Hippocampal formation (tissue), 2 donors: Measurements from ENCODE around the gene MBNL2.

ENCODE experiments used
- DNase-seq, 2 donors: peaks; one replicate each; lab custom pipeline; 2025; lab: John Stamatoyannopoulos, UW

The MBNL2 gene

GRCh38 chr13:97300871-97301270 is 78.7 kb downstream of the MBNL2 start:
- DNase-seq: no peak

- no peak for DNase-seq
Measured at GRCh38 chr13:97301382-97302095, 79.4 kb downstream of the MBNL2 start.

- peak in 1 of 2 donors; percentile 39 for DNase-seq
Measured at GRCh38 chr13:97302611-97303010, 80.5 kb downstream of the MBNL2 start.

GRCh38 chr13:97306106-97306505 is 84.0 kb downstream of the MBNL2 start:
- DNase-seq: no peak

- no peak for DNase-seq
Measured at GRCh38 chr13:97306645-97307044, 84.5 kb downstream of the MBNL2 start.

GRCh38 chr13:97307118-97307881 is 85.2 kb downstream of the MBNL2 start:
- DNase-seq: no peak

- peak; percentile 42 to 44 for DNase-seq
Measured at GRCh38 chr13:97307882-97308624, 85.9 kb downstream of the MBNL2 start.

- DNase-seq: no peak
Measured at GRCh38 chr13:97308735-97309429, 86.7 kb downstream of the MBNL2 start.

- no peak for DNase-seq
Measured at GRCh38 chr13:97310809-97311436, 88.8 kb downstream of the MBNL2 start.

GRCh38 chr13:97311956-97312355 is 89.8 kb downstream of the MBNL2 start:
- DNase-seq: no peak

- no peak for DNase-seq
Measured at GRCh38 chr13:97313551-97314260, 91.6 kb downstream of the MBNL2 start.

GRCh38 chr13:97316390-97316789 is 94.3 kb downstream of the MBNL2 start:
- DNase-seq: no peak

- no peak for DNase-seq
Measured at GRCh38 chr13:97317933-97318332, 95.8 kb downstream of the MBNL2 start.

- no peak for DNase-seq
Measured at GRCh38 chr13:97318532-97318931, 96.4 kb downstream of the MBNL2 start.

- DNase-seq: peak in 1 of 2 donors; percentile 9
Measured at GRCh38 chr13:97319113-97319720, 97.1 kb downstream of the MBNL2 start.

- DNase-seq: no peak
Measured at GRCh38 chr13:97321101-97321500, 99.0 kb downstream of the MBNL2 start.

- DNase-seq: peak in 1 of 2 donors; percentile 61
Measured at GRCh38 chr13:97321616-97322321, 99.6 kb downstream of the MBNL2 start.

- no peak for DNase-seq
Measured at GRCh38 chr13:97322740-97323342, 100.7 kb downstream of the MBNL2 start.

- no peak for DNase-seq
Measured at GRCh38 chr13:97324115-97324514, 102.0 kb downstream of the MBNL2 start.
